IMR-90 (cell line): ENCODE results near the gene RNF144B. TPM values are rescaled to one million over a fixed set of nuclear protein-coding genes. Genes with fewer than 3 reads are reported as not detected.

Experiments used
- ATAC-seq: fragments of 200-7000 bp; cut with Tn5 transposase; 2 replicates; pipeline ENCODE4 v1.9.1; 2020; ENCODE audit warnings: low read depth, mild to moderate bottlenecking, moderate library complexity
- BruUV-seq: library from RNA; stranded (reverse); fragments of 400-500 nt; replicated peaks from 2 replicates; lab custom pipeline; 2021; lab: Mats Ljungman, UMichigan
- CTCF ChIA-PET: fragments of 300-600 bp; formaldehyde crosslinking; extraction: SDS; loops from one replicate; lab custom pipeline; 2021; ENCODE audit warnings: antibody characterized with exemption; lab: Yijun Ruan, JAX
- POLR2A ChIA-PET: fragments of 300-600 bp; sonication (Branson Sonifier 250); formaldehyde crosslinking; loops from one replicate; lab custom pipeline; 2022; ENCODE audit warnings: antibody characterized with exemption; ENCODE audit not compliant: unreplicated experiment; lab: Charles Lee
- DNase-seq: peaks from one replicate; pipeline ENCODE4 v3.0.0; 2013
- H2AFZ ChIP-seq: replicated peaks from 2 replicates; pipeline ENCODE3; 2013; ENCODE audit warnings: low read length, mild to moderate bottlenecking; ENCODE audit not compliant: poor library complexity
- H2AK5ac ChIP-seq: 2 replicates; pipeline ENCODE4 v1.6.1; 2013; ENCODE audit warnings: low read depth, low read length, inconsistent platforms
- H2AK9ac ChIP-seq: replicated peaks from 2 replicates; pipeline ENCODE3; 2013; ENCODE audit warnings: mild to moderate bottlenecking, low read depth, low read length, moderate library complexity; ENCODE audit not compliant: poor library complexity
- H2BK120ac ChIP-seq: 2 replicates; pipeline ENCODE4 v1.6.1; 2013; ENCODE audit warnings: low read depth, low read length, inconsistent platforms
- H2BK15ac ChIP-seq: 3 replicates; pipeline ENCODE4 v1.6.1; 2013; ENCODE audit warnings: low read depth, low read length, inconsistent platforms
- H2BK20ac ChIP-seq: 2 replicates; pipeline ENCODE4 v1.6.1; 2013; ENCODE audit warnings: low read depth, mild to moderate bottlenecking, inconsistent platforms, low read length, moderate library complexity
- H2BK5ac ChIP-seq: 2 replicates; pipeline ENCODE4 v1.6.1; 2013; ENCODE audit warnings: mild to moderate bottlenecking, low read depth, low read length, inconsistent platforms; ENCODE audit not compliant: poor library complexity, severe bottlenecking
- H3K14ac ChIP-seq: replicated peaks from 2 replicates; pipeline ENCODE4 v1.6.1; 2013; ENCODE audit warnings: low read depth, low read length, inconsistent platforms
- H3K18ac ChIP-seq: 2 replicates; pipeline ENCODE4 v1.6.1; 2013; ENCODE audit warnings: low read depth, low read length, control low read depth
- H3K23ac ChIP-seq: 2 replicates; pipeline ENCODE4 v1.6.1; 2013; ENCODE audit warnings: low read depth, low read length, inconsistent platforms
- H3K27ac ChIP-seq: 2 replicates; pipeline ENCODE4 v1.5.1; 2013; ENCODE audit warnings: mild to moderate bottlenecking, control low read depth, low read length; ENCODE audit not compliant: insufficient read depth
- H3K27me3 ChIP-seq: 2 replicates; pipeline ENCODE4 v1.6.1; 2013; ENCODE audit warnings: low read length; ENCODE audit not compliant: control insufficient read depth, insufficient read depth
- H3K36me3 ChIP-seq: 2 replicates; pipeline ENCODE4 v1.6.1; 2013; ENCODE audit warnings: low read length, mixed read lengths; ENCODE audit not compliant: control insufficient read depth, insufficient read depth
- H3K4ac ChIP-seq: 2 replicates; pipeline ENCODE4 v1.6.1; 2013; ENCODE audit warnings: low read depth, low read length, inconsistent platforms
- H3K4me1 ChIP-seq: 2 replicates; pipeline ENCODE4 v1.6.1; 2013; ENCODE audit warnings: low read length, mixed read lengths; ENCODE audit not compliant: control insufficient read depth, insufficient read depth
- H3K4me2 ChIP-seq: 2 replicates; pipeline ENCODE4 v1.6.1; 2013; ENCODE audit warnings: low read depth, mild to moderate bottlenecking, control low read depth, low read length, moderate library complexity
- H3K4me3 ChIP-seq: 2 replicates; pipeline ENCODE4 v1.5.1; 2013; ENCODE audit warnings: low read depth, mild to moderate bottlenecking, control low read depth, low read length, moderate library complexity; ENCODE audit not compliant: insufficient read depth
- H3K56ac ChIP-seq: 2 replicates; pipeline ENCODE4 v1.6.1; 2013; ENCODE audit warnings: low read length, inconsistent platforms; ENCODE audit not compliant: insufficient read depth; ENCODE audit errors: extremely low read depth
- H3K79me1 ChIP-seq, 2 experiments: 2 replicates each; pipeline ENCODE4 v1.6.1; 2013; ENCODE audit warnings: low read length in 2 of 2, inconsistent platforms in 1 of 2, low read depth in 1 of 2
- H3K9ac ChIP-seq: 2 replicates; pipeline ENCODE4 v1.6.1; 2013; ENCODE audit warnings: low read depth, low read length, control low read depth
- H3K9me1 ChIP-seq: 2 replicates; pipeline ENCODE4 v1.6.1; 2013; ENCODE audit warnings: low read length, inconsistent platforms; ENCODE audit not compliant: insufficient read depth
- H3K9me3 ChIP-seq: 2 replicates; pipeline ENCODE4 v1.6.1; 2013; ENCODE audit warnings: low read length; ENCODE audit not compliant: control insufficient read depth, insufficient read depth
- H4K20me1 ChIP-seq: 2 replicates; pipeline ENCODE4 v1.6.1; 2013; ENCODE audit warnings: low read length, inconsistent platforms; ENCODE audit not compliant: insufficient read depth
- H4K5ac ChIP-seq: 2 replicates; pipeline ENCODE4 v1.6.1; 2013; ENCODE audit warnings: mild to moderate bottlenecking, low read depth, low read length, control low read depth
- H4K8ac ChIP-seq, 2 experiments: 2 replicates each; pipeline ENCODE4 v1.6.1; 2013; ENCODE audit warnings: low read depth in 2 of 2, low read length in 2 of 2, control low read depth in 1 of 2, inconsistent platforms in 1 of 2
- H4K91ac ChIP-seq: 2 replicates; pipeline ENCODE4 v1.6.1; 2013; ENCODE audit warnings: low read depth, low read length, inconsistent platforms; ENCODE audit not compliant: insufficient read depth
- BHLHE40 ChIP-seq: fragments of 150-350 bp; IDR thresholded peaks from 2 replicates; pipeline ENCODE4 v1.6.1; 2016; ENCODE audit warnings: mild to moderate bottlenecking, low read depth, low read length
- CHD1 ChIP-seq: IDR thresholded peaks from 2 replicates; pipeline ENCODE4 v1.6.1; 2012; ENCODE audit warnings: low read depth, low read length, improper control_type of control experiment
- MAZ ChIP-seq: IDR thresholded peaks from 2 replicates; pipeline ENCODE4 v1.6.1; 2012; ENCODE audit warnings: low read depth, mild to moderate bottlenecking, low read length, improper control_type of control experiment, moderate library complexity, borderline replicate concordance
- MXI1 ChIP-seq: IDR thresholded peaks from 2 replicates; pipeline ENCODE4 v1.6.1; 2012; ENCODE audit warnings: low read depth, mild to moderate bottlenecking, low read length, moderate library complexity, borderline replicate concordance
- NFE2L2 ChIP-seq: fragments of 150-350 bp; IDR thresholded peaks from 2 replicates; pipeline ENCODE4 v1.6.1; 2016; ENCODE audit warnings: low read depth, mild to moderate bottlenecking, low read length
- RAD21 ChIP-seq: IDR thresholded peaks from 2 replicates; pipeline ENCODE4 v1.6.1; 2012; ENCODE audit warnings: low read length, improper control_type of control experiment
- RCOR1 ChIP-seq: IDR thresholded peaks from 2 replicates; pipeline ENCODE4 v1.6.1; 2012; ENCODE audit warnings: mild to moderate bottlenecking, low read length, improper control_type of control experiment; ENCODE audit not compliant: insufficient replicate concordance
- RFX5 ChIP-seq: IDR thresholded peaks from 2 replicates; pipeline ENCODE4 v1.8.0; 2012; ENCODE audit warnings: low read depth, mild to moderate bottlenecking, low read length, moderate library complexity
- SMC3 ChIP-seq: fragments of 150-350 bp; IDR thresholded peaks from 2 replicates; pipeline ENCODE4 v1.6.1; 2016; ENCODE audit warnings: low read depth, mild to moderate bottlenecking, antibody characterized with exemption, low read length, moderate library complexity
- WGBS, 2 experiments: methylation state at CpG; one replicate each; pipeline versions ENCODE4 v1.1.5 to v1.1.7; 2013; ENCODE audit warnings: missing lambda C conversion rate in 2 of 2; ENCODE audit not compliant: insufficient read length in 1 of 2; ENCODE audit errors: extremely low coverage in 2 of 2; 5-methylcytosine and 5-hydroxymethylcytosine counted together
- dilution Hi-C: fragments of 300-500 bp; cut with HindIII; formaldehyde crosslinking; loops from one replicate; pipeline ENCODE4 v1.14.3; 2018; ENCODE audit warnings: low sequenced_read_pairs; ENCODE audit not compliant: unreplicated experiment
- in situ Hi-C: fragments of 300-500 bp; cut with MboI; formaldehyde crosslinking; loops from 3 replicates; pipeline ENCODE4 v1.14.3; 2019; ENCODE audit warnings: low sequenced_read_pairs, inconsistent platforms, mixed read lengths
- intact Hi-C: fragments of 100-400 bp; cut with micrococcal nuclease; formaldehyde crosslinking; loops from 2 replicates; pipeline ENCODE4 v1.10.0; 2022
- polyA plus RNA-seq, 3 experiments: library from polyadenylated mRNA; depleted of rRNA; stranded (reverse); fragments of >200 nt; gene quantifications; 2 replicates each; pipeline ENCODE4 v1.2.3, GENCODE V29; 2012; ENCODE audit warnings: low replicate concordance in 1 of 3
- total RNA-seq: library from RNA; depleted of rRNA; stranded (reverse); fragments of >200 nt; gene quantifications from 2 replicates; pipeline ENCODE4 v1.2.3, GENCODE V29; 2012
- TF ChIP-seq, protein P1 (sequence below): conservative IDR thresholded peaks from 2 replicates; pipeline ENCODE4 v1.5.1; 2012; ENCODE audit warnings: mild to moderate bottlenecking, low read depth, low read length, improper control_type of control experiment

The RNF144B gene
- total and polyA plus RNA-seq, 2 of the 4 experiments (the other 2 are of a cell fraction) = 0.44 to 2.7 TPM

DNA sequence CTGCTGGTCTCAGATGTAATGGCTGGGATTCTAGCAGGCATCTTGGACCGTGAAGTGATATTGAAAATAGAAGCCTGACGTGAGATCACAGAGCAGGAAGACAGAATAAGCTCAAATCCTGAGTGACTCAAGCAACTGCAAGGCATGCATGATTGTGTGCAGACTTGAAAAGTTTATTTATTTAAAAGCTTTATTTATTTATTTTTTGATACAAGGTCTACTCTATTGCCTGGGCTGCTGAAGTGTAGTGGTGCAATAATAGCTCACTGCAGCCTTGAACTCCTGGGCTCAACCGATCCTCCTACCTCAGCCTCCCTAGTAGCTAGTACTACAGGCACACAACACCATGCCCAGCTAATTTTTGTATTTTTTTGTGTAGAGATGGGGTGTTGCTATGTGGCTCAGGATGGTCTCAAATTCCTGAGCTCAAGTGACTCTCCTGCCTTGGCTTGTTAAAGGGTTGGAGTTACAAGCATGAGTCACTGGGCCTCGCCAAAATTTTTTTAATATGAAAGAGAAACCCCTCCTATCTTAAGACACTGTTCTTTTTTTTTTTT lies 40.1 kb upstream of the RNF144B start (continued):
- TF ChIP-seq CHD1 = no peak
- TF ChIP-seq RAD21 = no peak

DNA sequence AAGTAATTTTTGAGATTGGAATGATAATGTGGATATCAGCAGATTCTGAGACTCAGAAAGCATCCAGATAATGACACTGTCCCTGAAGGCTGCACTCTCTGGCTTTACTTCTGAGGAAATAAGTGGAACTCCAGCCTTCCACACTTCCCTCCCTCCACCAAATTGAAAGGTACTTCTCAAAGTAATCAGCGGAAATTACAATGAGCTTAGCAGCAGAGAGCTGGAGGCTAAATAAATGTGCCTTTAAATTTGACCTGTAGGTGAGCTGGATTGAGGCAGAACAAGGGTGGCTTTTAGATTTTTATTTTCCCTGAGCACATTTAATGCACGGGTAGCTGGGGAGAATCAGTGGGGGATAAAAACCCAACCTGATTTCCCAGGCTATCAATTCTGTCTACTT lies 39.3 kb upstream of the RNF144B start:
- CTCF ChIA-PET = no interaction called here
- no peak overlapping the region for H3K4me3 ChIP-seq
- dilution Hi-C loops = no loop called here

More for the DNA sequence above, 39.3 kb upstream of the RNF144B start:
- no peak for ATAC-seq
- Histone ChIP-seq H3K4me1 (peaks cover 4% of the 10 kb centered on the region; the same call in 1 of the 2 replicates), H3K27me3 (no peaks in the 10 kb centered on the region), H2AK9ac (no peak overlapping the region), H3K9ac (no peak overlapping the region), H3K9me3 (no peaks in the 10 kb centered on the region; the same call in 1 of the 2 replicates), H3K23ac (no peak overlapping the region), H3K4me2 (no peak overlapping the region), H3K36me3 (no peaks in the 10 kb centered on the region), H2AFZ (no peak overlapping the region), H3K9me1 (peaks cover 7% of the 10 kb centered on the region; the same call in 1 of the 2 replicates), H2BK20ac (no peak overlapping the region; the same call in 1 of the 2 replicates), H3K56ac (no peak overlapping the region), H4K20me1 (no peaks in the 10 kb centered on the region), H3K4ac (peak overlapping the region; percentile 46; the same call in 1 of the 2 replicates), H4K8ac (no peak overlapping the region), H2BK5ac (no peak overlapping the region), H4K5ac (no peak overlapping the region), H3K79me1 (no peaks in the 10 kb centered on the region; a peak in 1 of 4 replicates), H2BK120ac (no peak overlapping the region), H2AK5ac (no peak overlapping the region), H3K27ac (no peak overlapping the region), H2BK15ac (no peak overlapping the region; the same call in 2 of the 3 replicates), H3K14ac (no peak overlapping the region), H4K91ac (peak overlapping the region; percentile 23; the same call in 1 of the 2 replicates), H3K18ac (no peak overlapping the region)
- WGBS, 2 experiments = no CpG with 5 or more reads among the region's 2 CpGs
- BruUV-seq = no TSS peak
- intact Hi-C loops = no loop called here
- in situ Hi-C loops = no loop called here
- TF ChIP-seq RCOR1 = no peak
- TF ChIP-seq, protein P1, sequence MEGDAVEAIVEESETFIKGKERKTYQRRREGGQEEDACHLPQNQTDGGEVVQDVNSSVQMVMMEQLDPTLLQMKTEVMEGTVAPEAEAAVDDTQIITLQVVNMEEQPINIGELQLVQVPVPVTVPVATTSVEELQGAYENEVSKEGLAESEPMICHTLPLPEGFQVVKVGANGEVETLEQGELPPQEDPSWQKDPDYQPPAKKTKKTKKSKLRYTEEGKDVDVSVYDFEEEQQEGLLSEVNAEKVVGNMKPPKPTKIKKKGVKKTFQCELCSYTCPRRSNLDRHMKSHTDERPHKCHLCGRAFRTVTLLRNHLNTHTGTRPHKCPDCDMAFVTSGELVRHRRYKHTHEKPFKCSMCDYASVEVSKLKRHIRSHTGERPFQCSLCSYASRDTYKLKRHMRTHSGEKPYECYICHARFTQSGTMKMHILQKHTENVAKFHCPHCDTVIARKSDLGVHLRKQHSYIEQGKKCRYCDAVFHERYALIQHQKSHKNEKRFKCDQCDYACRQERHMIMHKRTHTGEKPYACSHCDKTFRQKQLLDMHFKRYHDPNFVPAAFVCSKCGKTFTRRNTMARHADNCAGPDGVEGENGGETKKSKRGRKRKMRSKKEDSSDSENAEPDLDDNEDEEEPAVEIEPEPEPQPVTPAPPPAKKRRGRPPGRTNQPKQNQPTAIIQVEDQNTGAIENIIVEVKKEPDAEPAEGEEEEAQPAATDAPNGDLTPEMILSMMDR = no peak
- no peak for TF ChIP-seq SMC3
- TF ChIP-seq MXI1 = no peak
- no peak for TF ChIP-seq MAZ
- TF ChIP-seq NFE2L2 = no peak
- no peak for TF ChIP-seq BHLHE40
- no peak for TF ChIP-seq RFX5
- DNase-seq = no peak
- POLR2A ChIA-PET = no interaction called here
